Measurements from ENCODE around the gene AKAP8L. TPM values are rescaled to one million over a fixed set of nuclear protein-coding genes. Genes with fewer than 3 reads are reported as not detected.

Gene AKAP8L
- total and polyA plus RNA-seq, 2 donors from 2014 or later, result 44.3 to 122 TPM

GRCh38 chr19:15449620-15450527, 31.1 kb upstream of the AKAP8L start, which contains the start of gene WIZ:
TSS of gene WIZ (minus strand) at chr19:15449956. CDS start at chr19:15448307, 1,649 bp downstream.
- H3K4me3 ChIP-seq (ENCODE audit: low read length in 3 of 3), result peak within 1 kb of the TSS; percentile 43 to 61 (median 48)
- peak; percentile 71 to 96 (median 89) for DNase-seq
- peaks cover 0 to 11% (median 0%) of the 10 kb centered on the region in 3 donors for H3K4me1 ChIP-seq (ENCODE audit: control insufficient read depth in 2 of 3, insufficient read depth in 2 of 3, low read depth in 1 of 3, low read length in 3 of 3)
- FAIRE-seq, result no peak
- H3K36me3 ChIP-seq (ENCODE audit: control insufficient read depth in 2 of 3, insufficient read depth in 3 of 3, low read length in 3 of 3), result no peaks in the 10 kb centered on the region
- TF ChIP-seq, protein P1, sequence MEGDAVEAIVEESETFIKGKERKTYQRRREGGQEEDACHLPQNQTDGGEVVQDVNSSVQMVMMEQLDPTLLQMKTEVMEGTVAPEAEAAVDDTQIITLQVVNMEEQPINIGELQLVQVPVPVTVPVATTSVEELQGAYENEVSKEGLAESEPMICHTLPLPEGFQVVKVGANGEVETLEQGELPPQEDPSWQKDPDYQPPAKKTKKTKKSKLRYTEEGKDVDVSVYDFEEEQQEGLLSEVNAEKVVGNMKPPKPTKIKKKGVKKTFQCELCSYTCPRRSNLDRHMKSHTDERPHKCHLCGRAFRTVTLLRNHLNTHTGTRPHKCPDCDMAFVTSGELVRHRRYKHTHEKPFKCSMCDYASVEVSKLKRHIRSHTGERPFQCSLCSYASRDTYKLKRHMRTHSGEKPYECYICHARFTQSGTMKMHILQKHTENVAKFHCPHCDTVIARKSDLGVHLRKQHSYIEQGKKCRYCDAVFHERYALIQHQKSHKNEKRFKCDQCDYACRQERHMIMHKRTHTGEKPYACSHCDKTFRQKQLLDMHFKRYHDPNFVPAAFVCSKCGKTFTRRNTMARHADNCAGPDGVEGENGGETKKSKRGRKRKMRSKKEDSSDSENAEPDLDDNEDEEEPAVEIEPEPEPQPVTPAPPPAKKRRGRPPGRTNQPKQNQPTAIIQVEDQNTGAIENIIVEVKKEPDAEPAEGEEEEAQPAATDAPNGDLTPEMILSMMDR (IDR thresholded peaks at IDR 0.05; ENCODE audit: borderline replicate concordance, extremely low read depth, insufficient read depth), result no peak
- peak within 1 kb of the TSS; percentile 18 to 28 for H3K27ac ChIP-seq (ENCODE audit: low read depth in 2 of 2, low read length in 2 of 2)
- H3K9me3 ChIP-seq (ENCODE audit: control insufficient read depth in 2 of 3, insufficient read depth in 1 of 3, low read length in 3 of 3), result no peaks in the 10 kb centered on the region
- peak within 1 kb of the TSS in 2 of 3 donors; percentile 32 to 51 for H3K9ac ChIP-seq (ENCODE audit: low read length in 3 of 3)
- no peaks in the 10 kb centered on the region for H3K27me3 ChIP-seq (ENCODE audit: control insufficient read depth, insufficient read depth, low read length)
- intact Hi-C loops (cut with DNase I), result no loop called here

DNA sequence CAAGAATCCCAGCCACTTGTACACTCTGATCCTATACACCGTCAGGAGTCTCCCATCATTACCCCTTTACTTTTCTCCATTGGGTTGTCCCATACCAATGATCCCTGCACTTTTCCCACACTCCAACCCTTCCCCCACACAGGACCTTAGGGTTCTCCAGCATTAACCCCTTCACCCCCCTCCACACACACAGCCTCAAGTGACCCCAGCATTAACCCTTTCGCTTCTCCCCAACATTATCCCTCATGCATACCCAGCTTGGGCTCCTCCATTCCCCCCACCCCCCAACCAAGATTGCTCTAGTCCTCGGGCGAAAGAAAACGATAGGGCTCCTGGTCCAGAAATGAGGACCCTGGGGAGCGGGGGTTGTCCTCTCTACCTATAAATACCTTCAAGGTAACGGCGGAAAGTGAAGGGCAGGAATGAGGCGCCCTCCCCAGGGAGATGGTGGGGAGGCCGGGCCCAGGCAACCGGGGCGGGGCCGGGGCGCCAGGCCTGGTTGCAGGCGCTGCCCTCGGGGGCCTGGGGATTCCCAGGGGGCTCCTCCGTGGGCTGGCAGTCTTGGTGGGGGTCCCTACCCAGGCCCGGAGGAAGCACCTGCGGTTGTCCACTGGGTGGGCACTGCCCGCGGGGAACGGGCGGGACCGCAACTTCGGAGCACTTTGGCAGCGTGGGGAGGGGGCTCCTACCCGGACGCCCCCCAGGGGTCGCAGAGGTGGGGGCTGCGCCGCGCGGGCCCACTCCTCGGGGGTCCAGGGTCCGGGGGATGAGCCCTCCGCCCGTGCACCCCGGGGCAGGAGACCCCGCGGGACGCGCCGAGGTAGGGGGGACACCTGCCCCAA, 30.2 kb upstream of the AKAP8L start:
- H3K4me3 ChIP-seq (ENCODE audit: low read length in 3 of 3), result peak overlapping the region; percentile 31 to 61 (median 48)
- DNase-seq, result peak in 3 of 5 donors; percentile 9 to 87 (median 82)
- peak overlapping the region in 2 of 3 donors; percentile 32 to 51 for H3K9ac ChIP-seq (ENCODE audit: low read length in 3 of 3)
- peaks cover 0 to 11% (median 0%) of the 10 kb centered on the region in 3 donors for H3K4me1 ChIP-seq (ENCODE audit: control insufficient read depth in 2 of 3, insufficient read depth in 2 of 3, low read depth in 1 of 3, low read length in 3 of 3)
- no peak overlapping the region for H3K27ac ChIP-seq (ENCODE audit: low read depth in 2 of 2, low read length in 2 of 2)
- no peaks in the 10 kb centered on the region for H3K36me3 ChIP-seq (ENCODE audit: control insufficient read depth in 2 of 3, insufficient read depth in 3 of 3, low read length in 3 of 3)
- TF ChIP-seq, protein P1 (IDR thresholded peaks at IDR 0.05; ENCODE audit: borderline replicate concordance, extremely low read depth, insufficient read depth), result no peak
- FAIRE-seq, result no peak
- intact Hi-C loops (cut with DNase I), result no loop called here
- no peaks in the 10 kb centered on the region for H3K27me3 ChIP-seq (ENCODE audit: control insufficient read depth, insufficient read depth, low read length)
- no peaks in the 10 kb centered on the region for H3K9me3 ChIP-seq (ENCODE audit: control insufficient read depth in 2 of 3, insufficient read depth in 1 of 3, low read length in 3 of 3)

DNA sequence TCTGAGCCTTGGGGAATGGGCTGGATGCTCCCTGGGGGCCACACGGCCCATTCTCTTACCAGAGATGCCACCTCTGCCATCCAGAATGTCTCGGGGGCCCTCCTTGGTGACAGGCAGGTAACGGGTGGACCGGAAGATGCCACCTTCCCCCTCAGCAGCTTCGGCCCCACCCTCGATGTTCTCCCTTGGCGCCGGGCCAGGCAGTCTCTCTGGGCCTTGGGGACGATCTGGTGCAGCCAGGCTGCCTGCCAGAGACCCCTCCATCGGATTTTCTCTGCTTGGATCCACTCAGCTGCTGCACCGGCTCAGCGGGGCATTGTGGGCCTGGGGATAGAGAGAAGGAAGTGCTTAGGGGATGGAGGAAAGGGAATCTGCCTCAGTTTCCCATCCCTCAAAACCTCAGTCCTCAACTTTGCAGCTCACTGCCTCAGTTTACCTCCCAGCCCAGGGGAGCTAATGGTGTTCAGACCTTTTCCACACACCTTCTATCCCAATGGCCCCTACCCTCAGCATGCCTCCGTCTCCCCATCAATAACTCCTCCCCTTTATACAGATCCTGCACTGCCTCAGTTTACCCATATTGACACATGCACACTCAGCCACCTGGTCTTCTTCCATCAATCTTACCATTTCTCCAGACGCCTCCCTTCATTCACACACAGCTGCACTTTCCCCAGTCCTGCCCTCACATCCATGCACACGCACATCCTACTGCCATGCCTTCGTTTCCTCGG, 29.4 kb upstream of the AKAP8L start:
- DNase-seq (peak in 2 of 5 donors; percentile 62 to 76), FAIRE-seq (no peak)
- TF ChIP-seq, protein P1 (IDR thresholded peaks at IDR 0.05; ENCODE audit: borderline replicate concordance, extremely low read depth, insufficient read depth), result no peak
- Histone ChIP-seq H3K9me3 (ENCODE audit: control insufficient read depth in 2 of 3, insufficient read depth in 1 of 3, low read length in 3 of 3) (no peaks in the 10 kb centered on the region), H3K4me1 (ENCODE audit: control insufficient read depth in 2 of 3, insufficient read depth in 2 of 3, low read depth in 1 of 3, low read length in 3 of 3) (peaks cover 0 to 11% (median 0%) of the 10 kb centered on the region in 3 donors), H3K36me3 (ENCODE audit: control insufficient read depth in 2 of 3, insufficient read depth in 3 of 3, low read length in 3 of 3) (no peaks in the 10 kb centered on the region), H3K27ac (ENCODE audit: low read depth in 2 of 2, low read length in 2 of 2) (no peak overlapping the region), H3K4me3 (ENCODE audit: low read length in 3 of 3) (peak overlapping the region; percentile 31 to 61 (median 48)), H3K9ac (ENCODE audit: low read length in 3 of 3) (no peak overlapping the region), H3K27me3 (ENCODE audit: control insufficient read depth, insufficient read depth, low read length) (no peaks in the 10 kb centered on the region)
- intact Hi-C loops (cut with DNase I), result no loop called here
